Loucy (cell line): ENCODE results near the gene ZNF407.

Experiments
- H2AFZ ChIP-seq: fragments of 200-600 bp; sonication (generic); 2 replicates; pipeline ENCODE4 v1.6.0; 2016; ENCODE audit warnings: antibody characterized with exemption, mild to moderate bottlenecking, low read length, moderate library complexity
- H3F3A ChIP-seq: fragments of 200-600 bp; 2 replicates; pipeline ENCODE4 v1.6.0; 2016; ENCODE audit warnings: antibody characterized with exemption, low read depth, mild to moderate bottlenecking
- H3K27me3 ChIP-seq: fragments of 200-600 bp; sonication (generic); 2 replicates; pipeline ENCODE4 v1.6.1; 2014; ENCODE audit warnings: low read length, mild to moderate bottlenecking; ENCODE audit not compliant: insufficient read depth, poor library complexity, severe bottlenecking
- H3K36me3 ChIP-seq: fragments of 200-600 bp; sonication (generic); 2 replicates; pipeline ENCODE4 v1.6.1; 2016; ENCODE audit warnings: low read length; ENCODE audit not compliant: insufficient read depth
- H3K4me1 ChIP-seq: fragments of 200-600 bp; sonication (generic); 2 replicates; pipeline ENCODE4 v1.5.1; 2014; ENCODE audit warnings: low read length, mild to moderate bottlenecking; ENCODE audit not compliant: insufficient read depth, poor library complexity, severe bottlenecking
- H3K4me2 ChIP-seq: fragments of 200-600 bp; sonication (generic); 2 replicates; pipeline ENCODE4 v1.6.0; 2014; ENCODE audit warnings: antibody characterized with exemption, low read length, low read depth, mild to moderate bottlenecking; ENCODE audit not compliant: poor library complexity, severe bottlenecking
- H3K4me3 ChIP-seq: fragments of 200-600 bp; sonication (generic); 2 replicates; pipeline ENCODE4 v1.5.1; 2014; ENCODE audit warnings: low read length, mild to moderate bottlenecking, mixed read lengths; ENCODE audit not compliant: poor library complexity, severe bottlenecking
- H3K79me2 ChIP-seq: fragments of 200-600 bp; sonication (generic); 2 replicates; pipeline ENCODE4 v1.6.1; 2014; ENCODE audit warnings: low read length; ENCODE audit not compliant: insufficient read depth
- H3K9ac ChIP-seq: fragments of 200-600 bp; sonication (generic); 2 replicates; pipeline ENCODE4 v1.6.0; 2014; ENCODE audit warnings: mild to moderate bottlenecking, low read depth, low read length, moderate library complexity; ENCODE audit not compliant: poor library complexity, severe bottlenecking
- H3K9me2 ChIP-seq: fragments of 200-600 bp; sonication (generic); replicated peaks from 2 replicates; pipeline ENCODE4 v1.6.1; 2016; ENCODE audit warnings: low read depth, low read length, mixed read lengths
- H3K9me3 ChIP-seq: fragments of 200-600 bp; sonication (generic); 2 replicates; pipeline ENCODE4 v1.6.1; 2014; ENCODE audit warnings: mild to moderate bottlenecking, antibody characterized with exemption, low read length, low read depth; ENCODE audit not compliant: insufficient read depth
- H4K20me1 ChIP-seq: fragments of 200-600 bp; sonication (generic); 2 replicates; pipeline ENCODE4 v1.6.0; 2014; ENCODE audit warnings: antibody characterized with exemption, low read length, mild to moderate bottlenecking; ENCODE audit not compliant: insufficient read depth, poor library complexity, severe bottlenecking
- EZH2phosphoT487 ChIP-seq: fragments of 200-600 bp; IDR thresholded peaks from 2 replicates; pipeline ENCODE4 v1.6.1; 2018; ENCODE audit warnings: antibody characterized with exemption, mild to moderate bottlenecking, moderate library complexity, borderline replicate concordance
- TF ChIP-seq, protein P1 (sequence below): fragments of 200-600 bp; sonication (generic); conservative IDR thresholded peaks from 2 replicates; pipeline ENCODE4 v1.5.1; 2014; ENCODE audit warnings: mild to moderate bottlenecking, antibody characterized with exemption, low read length

The ZNF407 gene

DNA sequence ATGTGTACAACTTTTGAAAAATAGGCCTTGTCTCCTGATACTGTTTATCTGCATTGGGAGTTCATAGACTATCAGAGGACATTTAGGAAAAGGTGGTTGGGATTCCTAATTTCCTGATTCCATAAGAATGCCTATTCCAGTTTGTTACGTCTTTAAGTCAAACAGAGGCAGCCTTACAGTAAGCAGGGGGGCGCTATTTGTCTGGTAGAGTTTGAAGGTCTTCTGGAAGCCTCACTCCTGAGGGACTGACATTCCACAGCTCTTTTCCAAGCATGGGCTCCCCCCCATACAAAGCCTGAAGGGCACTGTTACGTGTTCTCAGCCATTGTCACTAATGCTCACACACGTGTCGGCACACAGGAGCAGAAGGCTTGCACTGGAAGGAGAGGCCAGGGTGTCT is 456.9 kb downstream of the ZNF407 start:
- H3K9ac ChIP-seq, result no peak overlapping the region
- no peaks in the 10 kb centered on the region for H3K36me3 ChIP-seq
- TF ChIP-seq, protein P1, sequence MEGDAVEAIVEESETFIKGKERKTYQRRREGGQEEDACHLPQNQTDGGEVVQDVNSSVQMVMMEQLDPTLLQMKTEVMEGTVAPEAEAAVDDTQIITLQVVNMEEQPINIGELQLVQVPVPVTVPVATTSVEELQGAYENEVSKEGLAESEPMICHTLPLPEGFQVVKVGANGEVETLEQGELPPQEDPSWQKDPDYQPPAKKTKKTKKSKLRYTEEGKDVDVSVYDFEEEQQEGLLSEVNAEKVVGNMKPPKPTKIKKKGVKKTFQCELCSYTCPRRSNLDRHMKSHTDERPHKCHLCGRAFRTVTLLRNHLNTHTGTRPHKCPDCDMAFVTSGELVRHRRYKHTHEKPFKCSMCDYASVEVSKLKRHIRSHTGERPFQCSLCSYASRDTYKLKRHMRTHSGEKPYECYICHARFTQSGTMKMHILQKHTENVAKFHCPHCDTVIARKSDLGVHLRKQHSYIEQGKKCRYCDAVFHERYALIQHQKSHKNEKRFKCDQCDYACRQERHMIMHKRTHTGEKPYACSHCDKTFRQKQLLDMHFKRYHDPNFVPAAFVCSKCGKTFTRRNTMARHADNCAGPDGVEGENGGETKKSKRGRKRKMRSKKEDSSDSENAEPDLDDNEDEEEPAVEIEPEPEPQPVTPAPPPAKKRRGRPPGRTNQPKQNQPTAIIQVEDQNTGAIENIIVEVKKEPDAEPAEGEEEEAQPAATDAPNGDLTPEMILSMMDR, result peak; percentile 25; the same call in 1 of the 2 replicates
- TF ChIP-seq EZH2phosphoT487, result no peak
- H3K4me2 ChIP-seq, result peak overlapping the region; percentile 58
- H3K4me1 ChIP-seq, result peaks cover 25% of the 10 kb centered on the region
- H3K9me2 ChIP-seq, result no peaks in the 10 kb centered on the region
- H4K20me1 ChIP-seq, result no peaks in the 10 kb centered on the region
- H3K27me3 ChIP-seq, result no peaks in the 10 kb centered on the region
- H3K79me2 ChIP-seq, result no peaks in the 10 kb centered on the region
- no peaks in the 10 kb centered on the region for H3K9me3 ChIP-seq
- H2AFZ ChIP-seq, result no peak overlapping the region
- no peaks in the 10 kb centered on the region for H3F3A ChIP-seq
- no peak overlapping the region for H3K4me3 ChIP-seq

- Histone ChIP-seq H3K4me1 (peaks cover 25% of the 10 kb centered on the region), H3K36me3 (no peaks in the 10 kb centered on the region)
Observed at GRCh38 chr18:75057169-75057960, 459.7 kb downstream of the ZNF407 start.

GRCh38 chr18:75060185-75060584 is 462.5 kb downstream of the ZNF407 start:
- H3F3A ChIP-seq, result no peaks in the 10 kb centered on the region
- no peaks in the 10 kb centered on the region for H4K20me1 ChIP-seq
- no peaks in the 10 kb centered on the region for H3K36me3 ChIP-seq
- H3K4me2 ChIP-seq, result no peak overlapping the region
- no peaks in the 10 kb centered on the region for H3K79me2 ChIP-seq
- no peaks in the 10 kb centered on the region for H3K27me3 ChIP-seq
- H3K9me2 ChIP-seq, result no peaks in the 10 kb centered on the region
- no peaks in the 10 kb centered on the region for H3K9me3 ChIP-seq
- no peak for TF ChIP-seq EZH2phosphoT487
- TF ChIP-seq, protein P1, result no peak
- no peak overlapping the region for H2AFZ ChIP-seq
- no peak overlapping the region for H3K4me3 ChIP-seq
- H3K4me1 ChIP-seq, result peaks cover 2% of the 10 kb centered on the region
- no peak overlapping the region for H3K9ac ChIP-seq

More at GRCh38 chr18:75057169-75057960, 459.7 kb downstream of the ZNF407 start:
- no peaks in the 10 kb centered on the region for H3K9me2 ChIP-seq
- H3K9ac ChIP-seq, result no peak overlapping the region
- no peaks in the 10 kb centered on the region for H4K20me1 ChIP-seq
- no peaks in the 10 kb centered on the region for H3F3A ChIP-seq
- no peaks in the 10 kb centered on the region for H3K79me2 ChIP-seq
- H3K27me3 ChIP-seq, result no peaks in the 10 kb centered on the region
- H3K4me3 ChIP-seq, result no peak overlapping the region
- no peaks in the 10 kb centered on the region for H3K9me3 ChIP-seq
- no peak overlapping the region for H2AFZ ChIP-seq
- TF ChIP-seq, protein P1, result no peak
- TF ChIP-seq EZH2phosphoT487, result no peak
- no peak overlapping the region for H3K4me2 ChIP-seq
